ENCODE results near the gene ETV1. TPM values are rescaled to one million over a fixed set of nuclear protein-coding genes. Genes with fewer than 3 reads are reported as not detected.
A peak's percentile ranks its signal among the peaks of the same experiment; 100 is the strongest.

ETV1 gene
- 14.5 and 15.2 TPM in 2 replicates for total RNA-seq
- long read RNA-seq, transcript ETV1-206 (13 exons, 3,391 nt), result major isoform, 13 of 29 reads
- long read RNA-seq, partial matches to known transcripts, result 14 of 29 reads
- long read RNA-seq, other reads (novel, unspliced or antisense), result 2 of 29 reads

- Mint-ChIP-seq H3K9me3 (ENCODE audit: unreplicated experiment) (no peaks in the 10 kb centered on the region), H3K4me1 (ENCODE audit: unreplicated experiment) (no peaks in the 10 kb centered on the region), H3K27me3 (ENCODE audit: unreplicated experiment) (no peaks in the 10 kb centered on the region), H3K27ac (ENCODE audit: unreplicated experiment) (no peak within 1 kb of the TSS), H3K4me3 (ENCODE audit: unreplicated experiment) (no peak within 1 kb of the TSS), H3K36me3 (ENCODE audit: unreplicated experiment) (peaks cover 2% of the 10 kb centered on the region)
- DNase-seq (ENCODE audit: extremely low spot score, unreplicated experiment), result no peak
- peak; percentile 56 for TF ChIP-seq CTCF (IDR thresholded peaks at IDR 0.05)
Measured at GRCh38 chr7:13989126-13989948, at the start of gene ETV1. Gene ETV1 (minus strand): TSS chr7:13989666. CDS start chr7:13989052, 614 bp downstream.

- no peaks in the 10 kb centered on the region for H3K9me3 Mint-ChIP-seq (ENCODE audit: unreplicated experiment)
- no peaks in the 10 kb centered on the region for H3K36me3 Mint-ChIP-seq (ENCODE audit: unreplicated experiment)
- H3K27ac Mint-ChIP-seq (ENCODE audit: unreplicated experiment), result no peak overlapping the region
- H3K27me3 Mint-ChIP-seq (ENCODE audit: unreplicated experiment), result no peaks in the 10 kb centered on the region
- H3K4me1 Mint-ChIP-seq (ENCODE audit: unreplicated experiment), result no peaks in the 10 kb centered on the region
- no peak for TF ChIP-seq CTCF (IDR thresholded peaks at IDR 0.05)
- no peak overlapping the region for H3K4me3 Mint-ChIP-seq (ENCODE audit: unreplicated experiment)
- DNase-seq (ENCODE audit: extremely low spot score, unreplicated experiment), result no peak
Measured at GRCh38 chr7:14024406-14024805, 34.9 kb upstream of the ETV1 start.

- Mint-ChIP-seq H3K4me3 (ENCODE audit: unreplicated experiment) (no peak overlapping the region), H3K27me3 (ENCODE audit: unreplicated experiment) (no peaks in the 10 kb centered on the region), H3K36me3 (ENCODE audit: unreplicated experiment) (no peaks in the 10 kb centered on the region), H3K4me1 (ENCODE audit: unreplicated experiment) (no peaks in the 10 kb centered on the region), H3K9me3 (ENCODE audit: unreplicated experiment) (no peaks in the 10 kb centered on the region), H3K27ac (ENCODE audit: unreplicated experiment) (no peak overlapping the region)
- no peak for TF ChIP-seq CTCF (IDR thresholded peaks at IDR 0.05)
- DNase-seq (ENCODE audit: extremely low spot score, unreplicated experiment), result no peak
Measured at GRCh38 chr7:14023838-14024237, 34.4 kb upstream of the ETV1 start.

GRCh38 chr7:14023342-14023741 is 33.9 kb upstream of the ETV1 start:
- H3K36me3 Mint-ChIP-seq (ENCODE audit: unreplicated experiment), result no peaks in the 10 kb centered on the region
- no peaks in the 10 kb centered on the region for H3K9me3 Mint-ChIP-seq (ENCODE audit: unreplicated experiment)
- no peak overlapping the region for H3K27ac Mint-ChIP-seq (ENCODE audit: unreplicated experiment)
- no peak overlapping the region for H3K4me3 Mint-ChIP-seq (ENCODE audit: unreplicated experiment)
- no peak for TF ChIP-seq CTCF (IDR thresholded peaks at IDR 0.05)
- no peaks in the 10 kb centered on the region for H3K4me1 Mint-ChIP-seq (ENCODE audit: unreplicated experiment)
- DNase-seq (ENCODE audit: extremely low spot score, unreplicated experiment), result no peak
- no peaks in the 10 kb centered on the region for H3K27me3 Mint-ChIP-seq (ENCODE audit: unreplicated experiment)

- TF ChIP-seq CTCF (IDR thresholded peaks at IDR 0.05), result no peak
- Mint-ChIP-seq H3K9me3 (ENCODE audit: unreplicated experiment) (no peaks in the 10 kb centered on the region), H3K4me3 (ENCODE audit: unreplicated experiment) (no peak overlapping the region), H3K36me3 (ENCODE audit: unreplicated experiment) (no peaks in the 10 kb centered on the region), H3K27ac (ENCODE audit: unreplicated experiment) (no peak overlapping the region), H3K4me1 (ENCODE audit: unreplicated experiment) (no peaks in the 10 kb centered on the region), H3K27me3 (ENCODE audit: unreplicated experiment) (no peaks in the 10 kb centered on the region)
- DNase-seq (ENCODE audit: extremely low spot score, unreplicated experiment), result no peak
Measured at GRCh38 chr7:14021069-14021468, 31.6 kb upstream of the ETV1 start.
